RPMI8226 (cell line): ENCODE data around the gene ZFYVE9.
"Not testable (repeated sequence)": the region's sequence is repeated elsewhere in the genome, so short reads cannot be mapped to it uniquely, and the experiment has no call there.

ENCODE experiments used
- DNase-seq: peaks from one replicate; pipeline ENCODE4 v3.0.0-alpha.2; 2015

The ZFYVE9 gene

GRCh38 chr1:52348704-52349300 is 206.9 kb downstream of the ZFYVE9 start:
- no peak for DNase-seq

- no peak for DNase-seq
Observed at GRCh38 chr1:52352690-52353089, 210.8 kb downstream of the ZFYVE9 start.

- DNase-seq, result no peak
Observed at GRCh38 chr1:52355436-52355835, 213.5 kb downstream of the ZFYVE9 start.

DNA sequence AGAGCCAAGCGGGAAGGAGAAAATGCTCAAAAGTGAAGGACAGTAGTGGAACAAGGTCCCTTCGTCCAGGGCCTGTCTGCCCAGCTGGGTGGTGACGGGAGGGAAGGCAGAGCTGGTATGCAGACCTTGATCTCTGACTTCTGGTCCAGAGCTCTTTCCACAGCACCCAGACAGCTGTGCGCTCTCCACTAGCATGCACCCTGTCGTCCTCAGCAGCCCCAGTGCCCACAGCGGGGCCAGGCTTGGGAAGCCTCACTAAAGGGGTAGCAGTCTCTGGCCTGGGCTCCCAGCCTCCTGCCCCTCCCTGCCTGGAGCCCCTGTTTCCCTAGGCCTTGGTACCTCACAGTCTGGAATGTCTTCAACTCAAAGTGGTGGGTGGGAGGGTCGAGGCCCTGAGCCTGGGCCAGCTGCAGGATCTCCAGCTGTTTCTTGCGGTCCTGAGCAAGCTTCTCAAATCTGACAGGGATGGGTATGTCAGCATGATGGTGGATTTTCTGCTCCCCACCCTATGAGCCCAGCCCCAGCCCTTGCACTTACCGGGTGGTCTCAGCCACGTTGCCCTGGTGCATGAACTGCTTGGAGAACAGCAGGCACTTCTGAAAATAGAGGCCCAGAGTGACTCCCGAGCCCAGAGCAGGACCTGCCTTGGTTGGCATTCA is 214.1 kb downstream of the ZFYVE9 start:
- DNase-seq, result no peak

DNA sequence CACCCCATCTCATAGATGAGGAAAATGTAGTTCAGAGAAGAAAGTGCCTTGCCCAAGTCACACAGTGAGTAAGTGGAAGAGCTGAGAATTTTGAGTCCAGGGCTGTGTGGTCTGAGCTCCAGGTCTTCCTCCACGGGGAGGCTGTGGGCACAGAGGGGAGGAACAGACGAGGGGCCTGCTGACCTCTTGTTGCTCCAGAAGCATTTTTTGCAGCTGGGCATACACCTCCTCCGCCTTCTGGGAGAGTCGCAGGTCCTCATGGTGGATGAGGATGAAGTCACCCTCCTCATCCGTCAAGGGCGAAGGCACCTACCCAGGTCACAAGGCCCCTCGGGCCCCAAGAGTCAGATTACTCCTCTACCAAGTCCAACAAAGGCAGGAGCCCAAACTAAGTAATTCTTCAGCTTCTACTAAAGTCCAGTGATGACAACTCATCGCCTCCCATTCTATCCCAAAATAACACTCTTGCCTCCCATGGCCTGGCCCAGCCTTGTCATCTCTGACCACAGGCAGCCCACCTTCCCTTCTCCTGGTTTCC is 215.0 kb downstream of the ZFYVE9 start:
- DNase-seq, result no peak

- no peak for DNase-seq
Observed at GRCh38 chr1:52357397-52357796, 215.5 kb downstream of the ZFYVE9 start.

DNA sequence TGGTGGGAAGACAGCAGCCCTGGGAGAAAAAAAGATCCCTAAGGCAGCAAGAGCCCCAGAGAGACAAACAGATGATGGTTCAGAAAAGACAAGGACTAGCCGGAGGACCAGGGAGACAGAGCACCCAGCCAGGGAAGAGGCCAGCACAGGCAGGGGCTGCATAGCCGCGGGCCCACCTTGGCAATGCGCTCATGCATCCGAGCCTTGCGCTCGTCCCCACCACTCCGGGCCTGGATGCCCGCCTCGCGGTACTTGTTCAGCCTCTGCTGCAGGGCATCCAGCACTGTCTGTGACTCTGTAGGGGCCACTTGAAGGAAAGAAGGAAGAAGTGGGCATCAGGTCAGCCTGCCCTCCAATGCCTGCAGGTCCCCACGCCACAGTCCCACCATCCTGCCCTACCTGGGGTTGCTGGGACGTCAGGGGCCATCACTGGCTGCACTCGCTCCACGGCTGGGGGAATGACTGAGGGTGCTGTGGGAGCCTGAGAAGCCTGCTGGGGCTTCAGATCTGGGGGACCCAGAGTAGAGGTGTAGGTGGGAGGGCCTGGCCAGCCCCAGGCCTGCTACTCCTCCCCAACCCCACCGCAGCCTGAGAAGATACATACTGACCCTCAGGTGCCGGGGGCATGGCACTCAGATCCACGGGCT is 217.1 kb downstream of the ZFYVE9 start:
- no peak for DNase-seq

DNA sequence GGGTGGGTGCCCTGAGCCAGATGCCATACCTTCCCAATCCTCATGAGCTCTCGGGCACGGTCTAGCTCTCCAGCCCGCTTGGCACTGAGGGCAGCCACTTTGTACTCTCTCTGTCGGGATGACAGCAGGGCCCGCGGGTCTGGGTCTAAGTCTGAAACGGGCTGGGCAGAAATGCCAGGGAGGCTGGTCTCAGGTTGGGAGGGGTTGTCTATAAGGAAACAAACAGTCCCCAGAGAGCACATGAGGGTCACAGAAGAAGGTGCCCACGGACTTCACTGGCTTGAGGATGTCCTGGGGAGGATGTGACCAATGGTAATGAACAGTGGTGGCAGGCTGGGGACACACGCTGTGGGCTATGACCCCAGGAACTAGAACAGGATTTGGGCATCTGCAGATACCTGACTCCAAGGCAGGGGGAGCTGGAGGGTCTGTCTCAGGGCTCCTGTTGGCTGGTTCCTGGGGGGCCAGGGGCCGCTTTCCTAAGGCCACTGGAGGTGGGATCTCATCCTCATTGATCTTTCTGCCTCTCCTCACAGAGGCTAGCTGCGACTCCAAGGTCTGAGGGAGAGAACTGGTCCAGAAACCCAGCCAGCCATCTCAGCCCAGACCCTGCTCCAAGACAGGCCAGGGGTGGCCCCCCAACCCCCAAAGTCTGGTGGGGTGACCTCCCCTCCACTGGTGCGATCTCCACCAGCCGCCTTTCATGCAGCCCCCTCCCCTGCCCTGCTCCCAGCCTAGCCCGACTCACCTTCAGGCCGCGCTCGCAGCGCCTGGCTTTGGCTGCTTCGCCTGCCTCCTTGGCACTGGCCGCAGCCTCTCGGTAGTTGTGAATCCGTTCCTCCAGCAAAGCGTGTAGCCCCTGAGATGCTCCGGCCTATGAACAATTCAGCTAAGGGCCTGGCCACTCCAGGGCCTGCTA is 218.0 kb downstream of the ZFYVE9 start:
- no peak for DNase-seq

DNA sequence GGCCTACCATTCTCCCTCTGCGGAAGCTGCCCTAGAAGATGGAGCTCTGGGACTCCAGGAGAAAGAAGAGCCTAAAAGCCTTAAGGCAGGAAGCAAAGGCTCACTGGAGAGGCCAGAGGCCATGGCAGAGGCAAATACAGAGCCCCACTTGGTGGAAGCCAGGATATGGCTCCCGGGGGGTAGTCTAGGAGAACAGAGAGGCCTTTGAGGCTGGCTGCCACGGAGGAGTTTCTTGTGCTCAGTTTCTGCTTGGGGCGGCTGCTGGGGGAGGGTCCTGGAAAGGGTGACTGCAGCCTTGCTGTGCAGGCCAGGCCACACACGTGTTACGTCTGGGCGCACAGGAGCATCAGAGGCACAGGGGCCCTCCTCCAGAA is 218.7 kb downstream of the ZFYVE9 start:
- no peak for DNase-seq

DNA sequence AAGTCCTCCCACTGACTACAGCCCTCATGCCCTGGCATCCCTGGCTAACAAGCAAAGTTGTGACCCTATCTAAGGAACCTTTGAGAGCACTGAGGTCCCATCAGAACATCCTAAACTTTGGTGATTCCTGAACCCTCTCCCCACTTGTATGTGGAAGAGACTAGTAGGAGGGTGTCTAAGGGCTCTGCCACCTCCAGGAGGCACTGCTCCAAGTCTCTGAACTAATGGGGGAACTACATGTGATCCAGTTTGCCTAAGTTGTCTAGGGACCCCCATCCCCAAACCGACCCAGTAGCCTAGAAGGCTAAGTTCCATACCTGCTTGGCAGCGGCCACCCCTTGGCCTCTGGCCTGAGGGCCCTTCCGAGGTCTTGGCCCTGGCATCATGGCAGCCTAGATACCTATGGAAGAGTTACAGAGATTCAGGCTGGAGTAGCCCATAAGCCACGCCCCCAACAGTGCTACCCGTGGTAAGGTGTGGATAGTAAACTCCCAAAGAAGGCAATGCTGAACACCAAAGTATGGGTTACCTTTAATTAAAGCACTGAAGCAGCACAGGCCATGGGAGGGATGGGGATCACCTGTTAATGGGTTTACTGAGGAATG is 222.4 kb downstream of the ZFYVE9 start:
- no peak for DNase-seq

DNA sequence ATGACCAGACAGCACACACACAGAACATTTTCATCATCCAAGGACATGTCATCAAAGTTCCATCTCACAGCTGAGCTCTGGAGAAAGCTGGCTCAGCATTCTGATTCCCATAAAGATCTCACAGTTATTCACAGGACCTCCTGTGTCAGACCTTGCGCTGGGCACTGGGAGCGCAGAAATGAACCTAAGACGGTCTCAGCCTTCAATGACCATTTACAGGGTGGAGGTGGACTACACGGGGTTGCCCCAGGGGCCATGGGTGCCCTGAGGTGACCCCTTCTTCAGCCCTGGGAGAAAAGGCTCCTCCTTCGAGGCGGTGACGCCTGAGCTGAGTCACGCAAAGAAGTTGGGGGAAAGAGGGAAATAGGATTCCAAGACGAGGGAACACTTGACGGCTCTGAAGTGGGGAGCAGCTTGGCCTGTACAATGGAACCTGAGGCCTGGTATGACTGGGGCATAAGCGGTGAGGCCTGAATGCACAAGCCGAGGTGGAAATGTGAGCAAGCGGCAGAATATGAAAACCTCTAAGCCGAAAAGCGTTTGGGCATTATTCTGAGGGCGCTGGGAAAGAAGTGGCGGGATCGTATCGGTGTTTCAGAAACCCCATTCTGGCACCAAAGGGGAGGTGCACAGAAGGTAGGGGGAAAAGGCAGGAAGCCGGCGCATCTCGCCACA is 223.3 kb downstream of the ZFYVE9 start:
- DNase-seq, result peak; percentile 38

DNA sequence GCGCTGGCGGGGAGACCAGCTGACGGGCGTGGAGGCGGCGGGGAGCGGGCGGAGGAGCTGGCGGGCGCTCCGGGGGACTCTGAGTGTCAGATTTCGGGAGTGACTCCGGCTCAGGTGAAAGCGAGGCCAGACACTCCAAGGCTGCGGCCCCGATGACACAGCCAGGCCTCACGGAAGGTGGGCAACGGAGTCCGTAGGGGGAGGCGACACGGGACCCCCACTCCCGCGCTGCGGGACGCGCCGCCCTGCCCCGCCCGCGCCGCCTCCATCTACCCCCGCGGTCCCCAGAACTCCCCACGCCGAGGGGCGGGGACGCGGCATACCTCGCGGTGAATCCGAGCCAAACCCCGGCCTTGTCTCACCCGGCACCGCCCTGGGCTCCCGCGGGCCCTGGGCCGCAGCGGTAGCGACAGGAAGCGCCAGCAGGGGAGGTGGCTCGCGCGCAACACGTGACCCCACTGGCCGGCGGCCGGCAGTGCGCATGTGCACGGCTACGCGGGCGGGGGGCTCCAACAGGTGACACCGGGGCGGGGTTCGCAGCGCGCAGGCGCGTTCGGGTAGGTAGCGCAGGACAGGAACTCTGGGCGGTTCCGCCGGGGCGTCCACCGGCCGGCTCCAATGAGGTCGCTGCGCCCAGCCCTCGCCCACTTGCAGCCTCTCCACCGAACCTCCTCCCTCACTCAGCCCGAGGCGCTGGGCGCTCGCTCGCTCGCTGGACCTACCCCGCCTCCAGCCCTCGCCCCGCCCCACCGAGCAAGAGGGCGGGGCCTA is 224.0 kb downstream of the ZFYVE9 start, which contains the start of gene CC2D1B:
Gene CC2D1B (minus strand): TSS at position 460 of the 771 bp plus-strand sequence. CDS start 1,585 bp downstream, outside the sequence.
- DNase-seq, result peak; percentile 100

DNA sequence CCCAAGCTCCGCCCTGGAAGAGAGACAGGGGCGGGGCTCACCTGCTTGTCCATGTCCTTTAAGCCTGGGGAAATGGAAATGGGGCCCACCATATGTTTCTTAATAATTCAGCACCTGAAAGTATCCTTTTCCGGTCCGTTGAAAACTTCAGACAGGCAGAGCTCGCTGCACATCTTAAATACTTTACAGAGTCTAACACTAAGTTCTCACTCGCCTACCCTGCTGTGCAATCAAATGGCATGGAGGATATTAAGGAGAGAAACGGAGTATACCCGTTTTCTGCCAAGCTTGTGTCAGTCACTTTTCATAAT is 224.6 kb downstream of the ZFYVE9 start:
- DNase-seq, result no peak

DNA sequence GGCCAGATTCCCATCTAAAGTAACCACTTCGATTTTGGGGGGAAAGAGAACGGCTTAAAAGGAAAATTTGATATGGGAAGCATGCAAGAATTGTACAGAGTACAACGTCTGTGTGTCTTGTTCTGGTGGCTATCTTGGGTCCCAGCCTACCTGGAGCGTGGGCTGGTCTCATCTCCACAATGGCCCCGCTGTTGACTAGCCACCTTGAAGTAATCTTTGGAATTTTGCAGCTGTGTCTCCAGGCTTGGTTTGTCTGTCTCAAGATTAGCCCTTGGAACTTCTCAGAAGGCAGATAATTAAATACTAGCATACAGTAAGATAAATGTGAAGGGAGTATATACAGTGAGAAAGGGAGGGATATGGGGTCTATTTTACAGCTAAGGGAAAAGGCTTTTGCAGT is 225.4 kb downstream of the ZFYVE9 start:
- DNase-seq, result no peak

GRCh38 chr1:52368383-52369172 is 226.7 kb downstream of the ZFYVE9 start:
- peak; percentile 77 for DNase-seq

GRCh38 chr1:52369851-52370250 is 228.0 kb downstream of the ZFYVE9 start:
- DNase-seq, result not testable (repeated sequence)

DNA sequence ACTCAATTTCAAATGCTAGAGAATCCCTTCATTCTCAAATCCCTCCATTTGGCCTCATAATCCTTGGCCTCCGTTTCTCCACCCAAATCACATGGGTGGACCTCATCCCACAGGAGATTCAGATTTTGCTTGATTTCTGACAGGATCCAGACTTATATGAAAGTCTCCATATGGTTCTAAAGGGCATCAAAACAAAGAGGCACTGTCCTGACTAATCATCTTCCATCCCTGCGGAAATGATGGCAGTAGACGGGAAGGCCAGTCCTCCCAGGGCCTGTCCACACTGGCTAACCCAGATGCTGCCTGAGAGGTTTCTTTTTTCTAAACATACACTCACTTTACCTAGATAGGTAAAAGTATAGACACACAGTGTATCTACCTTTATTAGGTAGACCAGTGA is 243.5 kb downstream of the ZFYVE9 start:
- DNase-seq, result no peak

GRCh38 chr1:52386458-52386857 is 244.6 kb downstream of the ZFYVE9 start:
- DNase-seq, result no peak

DNA sequence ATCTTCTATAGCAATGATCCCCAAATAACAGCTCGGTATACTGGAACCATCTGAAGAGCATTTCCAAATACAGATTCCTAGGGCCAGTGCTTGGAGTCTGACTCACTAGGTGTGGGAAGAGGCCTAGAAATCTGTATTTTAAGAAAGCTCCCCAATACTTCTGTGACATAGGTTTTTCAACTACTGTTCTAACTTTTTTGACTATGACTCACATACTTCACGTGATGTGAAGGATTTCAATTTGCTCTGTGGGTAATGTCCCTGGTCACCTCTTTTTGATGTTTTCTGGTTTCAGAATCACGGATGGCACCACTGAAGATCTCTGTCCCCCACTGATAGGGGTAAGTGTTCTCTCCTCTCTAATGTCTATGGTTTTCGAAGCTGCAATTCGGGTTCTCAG is 251.3 kb downstream of the ZFYVE9 start:
- DNase-seq, result no peak
